RWPE1 (cell line): ENCODE measurements around the gene WDR36.

Source experiments
- CTCF ChIA-PET: fragments of 350-600 bp; sonication (Branson Sonifier 250); formaldehyde crosslinking; extraction: SDS; loops from one replicate; lab custom pipeline; 2021; lab: Yijun Ruan, JAX
- POLR2A ChIA-PET: fragments of 400-600 bp; formaldehyde crosslinking; extraction: SDS; loops from one replicate; lab custom pipeline; 2020; ENCODE audit warnings: antibody characterized with exemption; ENCODE audit not compliant: low non-redundant PET; lab: Yijun Ruan, JAX
- DNase-seq: peaks from one replicate; pipeline ENCODE4 v3.0.0; 2012; ENCODE audit warnings: low spot score
- H3K27ac ChIP-seq: fragments of 450-650 bp; 2 replicates; pipeline ENCODE4 v1.5.1; 2017
- CTCF ChIP-seq: fragments of 450-650 bp; conservative IDR thresholded peaks from 2 replicates; pipeline ENCODE4 v1.5.1; 2017; ENCODE audit warnings: low read depth, mild to moderate bottlenecking

The WDR36 gene

GRCh38 chr5:111092062-111092853, at the start of gene WDR36:
Gene WDR36 (plus strand): TSS chr5:111092348. CDS start chr5:111092457, 109 bp downstream.
- H3K27ac ChIP-seq: peak within 1 kb of the TSS; percentile 86
- no peak for TF ChIP-seq CTCF
- peak; percentile 81 for DNase-seq
- POLR2A ChIA-PET: interaction anchor here (0.5 kb wide), 1 partner anchor 175 kb away, joined by 3 read pairs; no protein-coding TSS in a partner anchor
- CTCF ChIA-PET: interaction anchor here (0.8 to 1.5 kb wide), 2 partner anchors 9 to 335 kb away, joined by 3 to 6 read pairs; no protein-coding TSS in a partner anchor

DNA sequence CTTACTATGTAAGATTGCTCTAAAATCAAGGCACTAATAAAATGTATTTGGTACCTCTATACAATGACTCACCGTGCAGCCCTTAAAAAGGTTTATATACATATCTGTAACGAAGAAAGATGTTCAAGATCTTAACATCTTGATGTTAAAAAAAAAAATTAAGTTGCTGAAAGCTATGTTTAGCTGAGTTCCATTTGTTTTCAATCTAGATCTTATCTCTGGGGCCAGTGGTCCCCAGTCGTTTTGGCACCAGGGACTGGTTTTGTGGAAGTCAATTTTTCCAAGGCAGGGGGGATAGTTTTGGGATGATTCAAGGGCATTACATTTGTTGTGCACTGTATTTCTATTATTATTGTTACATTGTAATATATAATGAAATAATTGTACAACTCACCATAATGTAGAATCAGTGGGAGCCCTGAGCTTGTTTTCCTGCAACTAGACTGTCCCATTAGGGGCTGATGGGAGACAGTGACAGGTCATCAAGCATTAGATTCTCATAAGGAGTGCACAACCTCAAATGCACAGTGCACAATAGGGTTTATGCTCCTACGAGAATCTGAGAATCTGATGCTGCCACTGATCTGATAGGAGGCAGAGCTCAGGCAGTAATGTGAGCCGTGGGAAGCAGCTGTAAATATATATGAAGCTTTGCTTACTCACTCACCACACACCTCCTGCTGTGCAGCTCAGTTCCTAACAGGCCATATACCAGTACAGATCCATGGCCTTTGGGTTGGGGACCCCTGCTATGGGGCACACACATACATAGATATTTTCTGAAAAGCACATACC, 48.2 kb upstream of the WDR36 start:
- no peak overlapping the region for H3K27ac ChIP-seq
- no peak for DNase-seq
- TF ChIP-seq CTCF: no peak
- ChIA-PET POLR2A (no interaction called here), CTCF (no interaction called here)

- no peak overlapping the region for H3K27ac ChIP-seq
- ChIA-PET CTCF (interaction anchor here (0.5 to 0.7 kb wide), 2 partner anchors 142 to 165 kb away, joined by 3 read pairs; no protein-coding TSS in a partner anchor), POLR2A (no interaction called here)
- TF ChIP-seq CTCF: no peak
- DNase-seq: no peak
Observed at GRCh38 chr5:111058064-111058463, 34.1 kb upstream of the WDR36 start.

DNA sequence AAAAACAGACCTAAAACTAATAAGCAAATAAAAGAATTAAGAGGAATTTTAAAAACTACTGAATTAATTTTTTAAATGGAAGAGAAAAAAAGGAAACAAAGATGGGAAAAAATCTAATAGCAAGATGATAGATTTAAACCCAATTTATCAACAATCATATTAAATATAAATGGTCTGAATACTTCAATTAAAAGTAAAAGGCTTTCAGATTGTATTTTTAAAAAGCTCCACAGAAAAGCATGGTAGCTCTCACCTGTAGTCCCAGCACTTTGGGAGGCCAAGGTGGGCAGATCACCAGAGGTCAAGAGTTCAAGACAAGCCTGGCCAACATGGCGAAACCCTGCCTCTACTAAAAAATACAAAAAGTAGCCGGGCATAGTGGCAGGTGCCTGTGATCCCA, 32.0 kb upstream of the WDR36 start:
- DNase-seq: no peak
- H3K27ac ChIP-seq: no peak overlapping the region
- CTCF ChIA-PET: interaction anchor here (0.6 to 0.7 kb wide), 2 partner anchors 25 to 259 kb away, joined by 3 to 6 read pairs; no protein-coding TSS in a partner anchor
- POLR2A ChIA-PET: no interaction called here
- no peak for TF ChIP-seq CTCF

- DNase-seq: no peak
- TF ChIP-seq CTCF: no peak
- H3K27ac ChIP-seq: no peak overlapping the region
- ChIA-PET CTCF (no interaction called here), POLR2A (no interaction called here)
Observed at GRCh38 chr5:111061618-111062017, 30.5 kb upstream of the WDR36 start.

GRCh38 chr5:111063709-111064322, 28.3 kb upstream of the WDR36 start:
- ChIA-PET POLR2A (no interaction called here), CTCF (interaction anchor here (1.5 kb wide), 1 partner anchor 306 kb away, joined by 7 read pairs; no protein-coding TSS in a partner anchor)
- TF ChIP-seq CTCF: peak; percentile 78
- no peak overlapping the region for H3K27ac ChIP-seq
- DNase-seq: peak; percentile 60
